K562 (cell line): Measurements from ENCODE around the gene ARHGEF40. TPM values are rescaled to one million over a fixed set of nuclear protein-coding genes. Genes with fewer than 3 reads are reported as not detected.

ENCODE experiments used
- RAD21 ChIP-seq, 2 experiments: fragments of 250-450 bp in 1 of 2; fragments of 450-650 bp in 1 of 2; sonication (Bioruptor Pico) in 1 of 2; formaldehyde crosslinking in 1 of 2; IDR thresholded peaks in 1 of 2; conservative IDR thresholded peaks in 1 of 2; 2 replicates each; pipeline versions ENCODE4 v1.4.0 to v1.8.0; 2020 to 2022; ENCODE audit warnings: mild to moderate bottlenecking in 2 of 2, moderate library complexity in 1 of 2
- SPI1 ChIP-seq: IDR thresholded peaks from 2 replicates; pipeline ENCODE4 v1.6.1; 2011; ENCODE audit warnings: low read depth, low read length, control low read depth, borderline replicate concordance
- polyA plus RNA-seq, 8 experiments: library from polyadenylated mRNA; depleted of rRNA in 4 of 8; stranded (reverse) in 5 of 8; unstranded in 3 of 8; fragments of >200 nt; fragmentation: Nextera tagmentation in 2 of 8; fragmentation: Illumina TruSeq in 1 of 8; extraction: Ambion mirVana in 2 of 8; extraction: Trizol in 1 of 8; gene quantifications; 2 replicates each; pipeline versions ENCODE4 v1.2.1 to v1.2.3, GENCODE V29; 2011 to 2014; ENCODE audit warnings: inconsistent platforms in 1 of 8, missing spikeins in 1 of 8
- total RNA-seq, 7 experiments: library from RNA; depleted of rRNA in 6 of 7; stranded (reverse); fragments of >200 nt in 6 of 7; fragmentation: Illumina TruSeq in 2 of 7; extraction: Trizol in 2 of 7; gene quantifications; 2 replicates each; pipeline versions ENCODE4 v1.2.1 to v1.2.3, GENCODE V29; 2011 to 2021; ENCODE audit warnings: low replicate concordance in 1 of 7
- TF ChIP-seq, protein P1 (sequence below), 2 experiments: fragments of 450-650 bp; formaldehyde crosslinking in 1 of 2; IDR thresholded peaks; 2 replicates each; pipeline versions ENCODE4 v1.4.0 to v1.6.1; 2014 to 2020; ENCODE audit warnings: mild to moderate bottlenecking in 2 of 2, borderline replicate concordance in 1 of 2, low read depth in 1 of 2

The ARHGEF40 gene
- total and polyA plus RNA-seq, 9 of the 15 experiments (the other 6 are each of a cell fraction or from before 2014, with no cell fraction given): 0.42 to 6.3 (median 3.8) TPM

GRCh38 chr14:21068521-21069387 lies 1.4 kb upstream of the ARHGEF40 start (continued):
- TF ChIP-seq, protein P1, sequence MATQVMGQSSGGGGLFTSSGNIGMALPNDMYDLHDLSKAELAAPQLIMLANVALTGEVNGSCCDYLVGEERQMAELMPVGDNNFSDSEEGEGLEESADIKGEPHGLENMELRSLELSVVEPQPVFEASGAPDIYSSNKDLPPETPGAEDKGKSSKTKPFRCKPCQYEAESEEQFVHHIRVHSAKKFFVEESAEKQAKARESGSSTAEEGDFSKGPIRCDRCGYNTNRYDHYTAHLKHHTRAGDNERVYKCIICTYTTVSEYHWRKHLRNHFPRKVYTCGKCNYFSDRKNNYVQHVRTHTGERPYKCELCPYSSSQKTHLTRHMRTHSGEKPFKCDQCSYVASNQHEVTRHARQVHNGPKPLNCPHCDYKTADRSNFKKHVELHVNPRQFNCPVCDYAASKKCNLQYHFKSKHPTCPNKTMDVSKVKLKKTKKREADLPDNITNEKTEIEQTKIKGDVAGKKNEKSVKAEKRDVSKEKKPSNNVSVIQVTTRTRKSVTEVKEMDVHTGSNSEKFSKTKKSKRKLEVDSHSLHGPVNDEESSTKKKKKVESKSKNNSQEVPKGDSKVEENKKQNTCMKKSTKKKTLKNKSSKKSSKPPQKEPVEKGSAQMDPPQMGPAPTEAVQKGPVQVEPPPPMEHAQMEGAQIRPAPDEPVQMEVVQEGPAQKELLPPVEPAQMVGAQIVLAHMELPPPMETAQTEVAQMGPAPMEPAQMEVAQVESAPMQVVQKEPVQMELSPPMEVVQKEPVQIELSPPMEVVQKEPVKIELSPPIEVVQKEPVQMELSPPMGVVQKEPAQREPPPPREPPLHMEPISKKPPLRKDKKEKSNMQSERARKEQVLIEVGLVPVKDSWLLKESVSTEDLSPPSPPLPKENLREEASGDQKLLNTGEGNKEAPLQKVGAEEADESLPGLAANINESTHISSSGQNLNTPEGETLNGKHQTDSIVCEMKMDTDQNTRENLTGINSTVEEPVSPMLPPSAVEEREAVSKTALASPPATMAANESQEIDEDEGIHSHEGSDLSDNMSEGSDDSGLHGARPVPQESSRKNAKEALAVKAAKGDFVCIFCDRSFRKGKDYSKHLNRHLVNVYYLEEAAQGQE (IDR thresholded peaks at IDR 0.05; ENCODE audit: borderline replicate concordance): peak; percentile 81
- TF ChIP-seq, protein P1 (CRISPR knock-in tag; IDR thresholded peaks at IDR 0.05; ENCODE audit: low read depth): no peak
- TF ChIP-seq SPI1 (no peak), RAD21 (CRISPR knock-in tag; conservative IDR thresholded peaks at IDR 0.05 in 1 of 2, IDR thresholded peaks at IDR 0.05 in 1 of 2) (peak; percentile 65 to 81)
